MCF 10A (cell line): Measurements from ENCODE around the gene NCKAP1. TPM values are rescaled to one million over a fixed set of nuclear protein-coding genes. Genes with fewer than 3 reads are reported as not detected.

Experiments
- BruUV-seq: library from RNA; stranded (reverse); fragments of 400-500 nt; replicated peaks from 2 replicates; lab custom pipeline; 2021; lab: Mats Ljungman, UMichigan
- CTCF ChIA-PET: fragments of 300-600 bp; sonication (Branson Sonifier 250); formaldehyde crosslinking; extraction: SDS; loops from one replicate; lab custom pipeline; 2021; ENCODE audit warnings: antibody characterized with exemption, inconsistent platforms; lab: Yijun Ruan, JAX
- POLR2A ChIA-PET: fragments of 300-600, 350-650 bp; sonication (Branson Sonifier 250); formaldehyde crosslinking; extraction: SDS; loops from one replicate; lab custom pipeline; 2020; ENCODE audit warnings: antibody characterized with exemption, inconsistent platforms; lab: Yijun Ruan, JAX
- DNase-seq: peaks from one replicate; pipeline ENCODE4 v3.0.0-alpha.2; 2018; ENCODE audit not compliant: unreplicated experiment
- H3K27ac Mint-ChIP-seq: one replicate; pipeline ENCODE4 v1.8.0; 2022; ENCODE audit warnings: mild to moderate bottlenecking, low read depth, mixed read lengths; ENCODE audit not compliant: unreplicated experiment
- H3K27me3 Mint-ChIP-seq: one replicate; pipeline ENCODE4 v1.8.0; 2022; ENCODE audit warnings: mixed read lengths; ENCODE audit not compliant: insufficient read depth, unreplicated experiment
- H3K36me3 Mint-ChIP-seq: one replicate; pipeline ENCODE4 v1.8.0; 2022; ENCODE audit warnings: mild to moderate bottlenecking, moderate library complexity, mixed read lengths; ENCODE audit not compliant: insufficient read depth, unreplicated experiment
- H3K4me1 Mint-ChIP-seq: one replicate; pipeline ENCODE4 v1.8.0; 2022; ENCODE audit warnings: mixed read lengths; ENCODE audit not compliant: insufficient read depth, unreplicated experiment
- H3K4me3 Mint-ChIP-seq: one replicate; pipeline ENCODE4 v1.8.0; 2022; ENCODE audit warnings: mild to moderate bottlenecking, moderate library complexity, mixed read lengths; ENCODE audit not compliant: unreplicated experiment
- H3K9me3 Mint-ChIP-seq: one replicate; pipeline ENCODE4 v1.8.0; 2022; ENCODE audit warnings: mixed read lengths; ENCODE audit not compliant: unreplicated experiment
- CTCF ChIP-seq: fragments of 200-600 bp; IDR thresholded peaks from one replicate; pipeline ENCODE4 v1.8.0; 2022; ENCODE audit warnings: antibody characterized with exemption, mild to moderate bottlenecking; ENCODE audit not compliant: unreplicated experiment
- intact Hi-C: fragments of 100-400 bp; cut with micrococcal nuclease; formaldehyde crosslinking; loops from 2 replicates; pipeline ENCODE4 v1.14.1; 2022
- total RNA-seq: library from RNA; stranded (reverse); gene quantifications from 2 replicates; pipeline ENCODE4 v1.2.3, GENCODE V29; 2022

NCKAP1 gene
- total RNA-seq, 1 experiment from 2014 or later, result 160 TPM

- CTCF ChIA-PET, result interaction anchor here (0.8 kb wide), 1 partner anchor 20 kb away, joined by 3 read pairs; no protein-coding TSS in a partner anchor
- peaks cover 19% of the 10 kb centered on the region for H3K4me1 Mint-ChIP-seq
- POLR2A ChIA-PET, result no interaction called here
- no peak for TF ChIP-seq CTCF
- no peaks in the 10 kb centered on the region for H3K27me3 Mint-ChIP-seq
- intact Hi-C loops, result no loop called here
- H3K4me3 Mint-ChIP-seq, result no peak overlapping the region
- BruUV-seq, result no TSS peak
- DNase-seq, result peak; percentile 9
- H3K27ac Mint-ChIP-seq, result peak overlapping the region; percentile 10
- peaks cover 52% of the 10 kb centered on the region for H3K36me3 Mint-ChIP-seq
- no peaks in the 10 kb centered on the region for H3K9me3 Mint-ChIP-seq
These were observed 91.3 kb downstream of the NCKAP1 start for GRCh38 chr2:182946958-182947369.

- TF ChIP-seq CTCF, result no peak
- Mint-ChIP-seq H3K27me3 (no peaks in the 10 kb centered on the region), H3K9me3 (no peaks in the 10 kb centered on the region), H3K4me1 (peaks cover 13% of the 10 kb centered on the region), H3K27ac (no peak overlapping the region), H3K4me3 (no peak overlapping the region), H3K36me3 (peaks cover 49% of the 10 kb centered on the region)
- no TSS peak for BruUV-seq
- DNase-seq, result no peak
- CTCF ChIA-PET, result no interaction called here
- POLR2A ChIA-PET, result interaction anchor here (1.0 kb wide), 1 partner anchor 153 kb away, joined by 3 read pairs; no protein-coding TSS in a partner anchor
- intact Hi-C loops, result no loop called here
These were observed 94.9 kb downstream of the NCKAP1 start for GRCh38 chr2:182943339-182943738.

- Mint-ChIP-seq H3K27me3 (no peaks in the 10 kb centered on the region), H3K4me1 (peaks cover 19% of the 10 kb centered on the region), H3K9me3 (no peaks in the 10 kb centered on the region), H3K36me3 (peaks cover 49% of the 10 kb centered on the region), H3K4me3 (no peak overlapping the region), H3K27ac (no peak overlapping the region)
- CTCF ChIA-PET, result interaction anchor here (1.4 kb wide), 1 partner anchor 175 kb away, joined by 4 read pairs; no protein-coding TSS in a partner anchor
- BruUV-seq, result no TSS peak
- no peak for TF ChIP-seq CTCF
- intact Hi-C loops, result no loop called here
- DNase-seq, result no peak
- POLR2A ChIA-PET, result interaction anchor here (1.0 kb wide), 1 partner anchor 153 kb away, joined by 3 read pairs; no protein-coding TSS in a partner anchor
These were observed 95.5 kb downstream of the NCKAP1 start for GRCh38 chr2:182942756-182943155.

- peaks cover 24% of the 10 kb centered on the region for H3K4me1 Mint-ChIP-seq
- ChIA-PET POLR2A (interaction anchor here (0.6 to 1.3 kb wide), 5 partner anchors 8 to 1900 kb away, joined by 3 to 4 read pairs (median 3); no protein-coding TSS in a partner anchor), CTCF (interaction anchor here (0.7 to 1.4 kb wide), 3 partner anchors 17 to 174 kb away, joined by 3 to 4 read pairs (median 3); no protein-coding TSS in a partner anchor)
- TF ChIP-seq CTCF, result no peak
- intact Hi-C loops, result no loop called here
- H3K27ac Mint-ChIP-seq, result no peak overlapping the region
- no peak for DNase-seq
- H3K36me3 Mint-ChIP-seq, result peaks cover 56% of the 10 kb centered on the region
- no peaks in the 10 kb centered on the region for H3K27me3 Mint-ChIP-seq
- no peak overlapping the region for H3K4me3 Mint-ChIP-seq
- no peaks in the 10 kb centered on the region for H3K9me3 Mint-ChIP-seq
- no TSS peak for BruUV-seq
These were observed 96.3 kb downstream of the NCKAP1 start for GRCh38 chr2:182941919-182942318.
